GM21717 (cell line): ENCODE data around the gene CAPS.

Experiments used
- ATAC-seq: cut with Tn5 transposase; IDR thresholded peaks from one replicate; pipeline ENCODE4 v1.9.1; 2021; ENCODE audit warnings: mild to moderate bottlenecking, moderate library complexity; ENCODE audit not compliant: unreplicated experiment

CAPS gene

DNA sequence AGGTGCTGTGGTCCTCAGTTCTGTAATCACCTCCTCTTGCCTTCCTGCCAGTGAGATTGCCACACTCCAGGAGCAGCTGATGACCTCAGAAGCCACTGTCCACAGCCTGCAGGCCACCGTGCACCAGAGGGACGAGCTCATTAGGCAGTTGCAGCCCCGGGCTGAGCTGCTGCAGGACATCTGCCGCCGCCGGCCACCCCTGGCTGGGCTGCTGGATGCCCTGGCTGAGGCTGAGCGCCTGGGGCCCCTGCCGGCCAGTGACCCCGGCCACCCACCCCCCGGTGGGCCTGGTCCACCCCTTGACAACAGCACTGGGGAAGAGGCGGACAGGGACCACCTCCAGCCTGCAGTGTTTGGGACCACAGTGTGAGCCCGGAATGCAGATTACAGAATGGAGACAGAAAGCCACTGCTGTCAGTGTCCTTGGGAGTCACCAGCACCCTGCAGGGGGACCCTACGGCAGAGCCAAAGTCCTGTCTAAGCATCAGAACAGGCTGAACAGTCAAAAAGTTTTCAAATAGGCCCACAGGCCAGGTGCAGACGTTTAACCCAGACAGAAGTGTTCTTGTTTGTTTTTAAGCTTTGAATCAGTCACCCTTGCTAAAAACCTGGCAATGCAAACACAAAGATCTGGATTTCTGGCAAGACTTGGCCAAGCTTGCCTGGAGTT, 5.1 kb upstream of the CAPS start:
- ATAC-seq: no peak

DNA sequence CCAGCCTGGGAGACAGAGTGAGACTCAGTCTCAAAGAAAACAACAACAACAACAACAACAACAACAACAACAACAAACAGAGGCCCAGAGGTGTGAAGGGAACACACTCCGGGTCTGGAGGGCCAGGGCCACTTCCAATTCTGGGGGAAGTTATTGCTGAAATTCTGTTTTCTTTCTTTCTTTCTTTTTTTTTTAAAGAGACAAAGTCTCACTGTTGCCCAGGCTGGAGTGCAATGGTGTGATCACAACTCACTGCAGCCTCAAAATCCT, 3.5 kb upstream of the CAPS start:
- ATAC-seq: no peak

DNA sequence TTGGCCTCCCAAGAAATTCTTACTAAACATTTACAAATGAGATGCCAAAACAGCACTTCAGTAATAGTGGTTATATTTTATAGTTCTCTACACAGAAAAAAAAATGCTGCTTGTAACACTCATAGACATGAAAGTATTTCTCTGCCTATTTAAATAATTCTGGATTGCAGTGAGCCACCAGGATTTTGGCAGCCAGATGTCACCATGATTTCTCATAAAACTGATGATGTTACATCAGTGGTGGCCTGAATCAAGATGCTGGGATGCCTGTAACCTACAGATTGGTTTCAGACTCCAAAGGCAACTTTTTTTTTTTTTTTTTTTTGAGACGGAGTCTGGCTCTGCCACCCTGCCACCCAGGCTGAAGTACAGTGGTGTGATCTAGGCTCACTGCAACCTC, 2.7 kb upstream of the CAPS start:
- ATAC-seq: no peak

DNA sequence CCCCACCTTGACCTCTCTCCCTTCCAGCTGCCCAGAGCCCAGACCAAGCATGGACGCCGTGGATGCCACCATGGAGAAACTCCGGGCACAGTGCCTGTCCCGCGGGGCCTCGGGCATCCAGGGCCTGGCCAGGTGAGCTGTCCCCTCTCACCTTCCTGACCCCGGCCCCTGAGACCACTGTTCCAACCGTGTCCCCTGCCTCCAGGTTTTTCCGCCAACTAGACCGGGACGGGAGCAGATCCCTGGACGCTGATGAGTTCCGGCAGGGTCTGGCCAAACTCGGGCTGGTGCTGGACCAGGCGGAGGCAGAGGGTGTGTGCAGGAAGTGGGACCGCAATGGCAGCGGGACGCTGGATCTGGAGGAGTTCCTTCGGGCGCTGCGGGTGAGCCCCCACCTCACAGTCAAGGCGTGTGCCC, 312 bp downstream of the CAPS start:
- ATAC-seq: no peak

DNA sequence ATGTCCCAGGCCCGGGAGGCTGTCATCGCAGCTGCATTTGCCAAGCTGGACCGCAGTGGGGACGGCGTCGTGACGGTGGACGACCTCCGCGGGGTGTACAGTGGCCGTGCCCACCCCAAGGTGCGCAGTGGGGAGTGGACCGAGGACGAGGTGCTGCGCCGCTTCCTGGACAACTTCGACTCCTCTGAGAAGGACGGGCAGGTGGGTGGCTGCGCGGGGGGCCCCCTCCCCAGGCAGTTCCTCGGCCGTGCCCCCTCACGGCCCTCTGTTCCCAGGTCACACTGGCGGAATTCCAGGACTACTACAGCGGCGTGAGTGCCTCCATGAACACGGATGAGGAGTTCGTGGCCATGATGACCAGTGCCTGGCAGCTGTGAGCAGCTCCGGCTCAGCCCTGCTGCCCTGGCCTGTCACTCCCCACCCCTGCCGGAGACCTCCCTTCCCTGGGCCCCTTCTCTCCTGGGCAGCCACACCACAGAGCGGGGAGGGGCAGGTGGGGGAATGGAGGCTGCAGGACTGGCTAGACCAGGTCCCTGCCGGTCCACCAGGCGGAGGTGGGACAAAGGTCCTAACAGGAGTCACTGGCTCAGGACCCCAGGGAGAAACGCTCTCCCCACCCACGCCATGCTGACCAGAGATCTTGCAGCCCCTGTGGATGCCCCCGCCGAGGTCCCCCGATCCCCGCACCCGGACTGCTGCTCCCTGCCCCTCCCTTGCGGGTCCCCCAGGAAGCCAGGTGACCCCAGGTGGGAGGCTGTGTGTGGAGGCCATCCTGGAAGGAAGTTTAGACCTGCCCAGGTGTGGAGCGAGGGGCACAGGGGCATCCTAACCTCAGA, 1.1 kb downstream of the CAPS start:
- ATAC-seq: no peak

DNA sequence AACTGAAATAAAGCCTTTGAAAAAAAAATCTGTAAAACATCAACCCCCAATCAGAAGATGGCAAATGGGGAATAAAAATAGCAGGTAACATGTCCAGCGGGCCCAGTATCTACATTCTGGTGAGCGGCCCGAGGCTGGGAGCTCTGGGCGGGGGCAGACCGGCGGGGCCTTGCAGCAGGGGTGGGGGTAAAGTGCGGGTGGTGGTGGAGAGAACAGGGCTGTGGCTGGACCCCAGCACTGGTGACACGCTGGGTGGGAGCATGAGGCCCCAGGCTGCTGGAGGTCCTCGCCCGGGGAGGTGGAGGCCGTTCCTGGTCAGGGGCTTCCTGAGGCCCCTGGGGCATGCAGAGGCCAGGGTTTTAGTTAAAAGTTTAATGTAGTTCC, 1.7 kb downstream of the CAPS start:
- no peak for ATAC-seq

DNA sequence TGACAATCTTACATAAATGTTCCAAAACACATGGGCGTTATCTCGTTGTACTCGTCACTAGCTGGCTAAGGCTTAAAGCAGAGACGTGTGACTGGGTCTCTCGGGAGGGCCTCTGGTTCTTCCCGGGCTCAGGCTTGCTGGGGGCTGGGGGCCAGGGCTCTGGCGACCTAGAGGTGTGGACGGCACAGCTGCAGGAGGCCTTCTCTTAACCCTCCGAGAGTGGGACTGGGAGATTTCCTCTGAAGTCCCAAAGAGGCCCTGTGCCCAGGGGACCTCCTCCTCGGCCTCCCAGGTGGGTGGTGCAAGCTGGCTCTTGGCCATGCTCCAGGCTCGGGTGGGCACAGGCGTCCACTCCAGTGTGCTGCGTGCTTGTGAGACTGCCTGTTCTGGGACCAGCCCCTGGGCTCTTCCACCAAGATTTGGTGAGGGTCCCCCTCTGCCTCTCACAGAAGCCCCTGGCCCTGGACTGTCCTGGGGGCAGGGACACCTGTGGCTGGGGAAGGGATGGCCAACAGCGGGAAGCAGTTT, 2.2 kb downstream of the CAPS start:
- no peak for ATAC-seq

DNA sequence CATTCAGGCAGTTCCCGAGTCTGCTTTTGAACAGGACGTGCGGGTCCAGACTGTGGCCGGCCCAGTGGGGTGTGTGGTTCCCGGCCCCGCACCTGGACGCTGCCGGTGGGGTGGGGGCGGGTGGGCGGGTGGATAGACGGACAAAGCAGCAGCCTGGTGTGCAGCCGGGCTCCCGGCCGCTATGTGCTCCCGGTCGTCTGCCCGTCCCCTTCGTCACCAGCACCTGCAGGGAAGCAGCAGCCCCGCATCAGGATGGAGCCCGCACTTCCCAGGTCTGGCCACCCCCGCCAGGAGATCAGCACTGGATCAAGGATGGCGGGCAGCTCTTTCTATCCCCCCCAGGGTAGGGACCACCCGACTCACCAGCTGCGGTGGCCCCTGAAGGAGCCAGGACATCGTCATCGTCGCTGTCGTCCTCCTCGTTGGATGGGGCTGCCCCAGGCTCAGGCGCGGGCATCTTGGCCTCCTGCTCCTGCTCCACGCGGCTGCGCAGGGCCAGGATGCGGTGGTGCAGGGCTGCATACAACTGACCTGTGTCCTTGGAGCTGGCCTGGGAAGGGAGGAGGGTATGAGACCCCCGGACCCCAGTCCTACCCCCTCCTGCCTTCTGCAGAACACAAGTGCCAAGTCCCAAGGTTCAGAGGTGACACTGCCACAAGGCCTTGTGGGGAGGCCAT, 3.5 kb downstream of the CAPS start:
- no peak for ATAC-seq

DNA sequence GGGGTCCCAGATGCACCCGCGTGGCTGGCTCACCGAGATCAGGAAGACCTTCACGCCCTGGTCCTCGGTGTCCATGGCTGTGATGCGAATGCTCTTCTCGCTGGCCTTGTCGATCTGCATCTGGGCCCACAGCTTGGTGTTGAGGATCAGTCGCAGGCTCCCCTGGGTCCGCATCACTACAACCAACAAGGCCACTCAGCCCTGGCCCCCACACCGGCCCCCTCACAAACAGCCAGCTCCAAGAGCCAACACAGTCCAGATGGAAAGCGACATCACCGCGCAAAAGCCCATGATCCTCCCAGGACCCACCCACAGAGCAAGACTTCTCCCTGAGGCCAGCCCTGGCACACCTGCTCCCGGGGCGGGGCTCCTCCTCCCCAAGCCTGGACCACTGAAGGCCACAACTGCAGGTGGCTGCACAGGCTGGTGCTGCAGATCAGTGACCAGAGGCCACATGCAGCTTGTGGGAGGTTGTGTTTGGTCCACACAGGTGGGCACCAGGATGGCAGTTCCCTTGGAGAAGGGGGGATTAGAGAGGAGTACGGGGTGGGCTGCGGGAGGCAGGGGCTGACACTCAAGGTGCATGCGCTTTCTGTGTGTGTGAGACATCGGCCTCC, 4.5 kb downstream of the CAPS start:
- no peak for ATAC-seq

DNA sequence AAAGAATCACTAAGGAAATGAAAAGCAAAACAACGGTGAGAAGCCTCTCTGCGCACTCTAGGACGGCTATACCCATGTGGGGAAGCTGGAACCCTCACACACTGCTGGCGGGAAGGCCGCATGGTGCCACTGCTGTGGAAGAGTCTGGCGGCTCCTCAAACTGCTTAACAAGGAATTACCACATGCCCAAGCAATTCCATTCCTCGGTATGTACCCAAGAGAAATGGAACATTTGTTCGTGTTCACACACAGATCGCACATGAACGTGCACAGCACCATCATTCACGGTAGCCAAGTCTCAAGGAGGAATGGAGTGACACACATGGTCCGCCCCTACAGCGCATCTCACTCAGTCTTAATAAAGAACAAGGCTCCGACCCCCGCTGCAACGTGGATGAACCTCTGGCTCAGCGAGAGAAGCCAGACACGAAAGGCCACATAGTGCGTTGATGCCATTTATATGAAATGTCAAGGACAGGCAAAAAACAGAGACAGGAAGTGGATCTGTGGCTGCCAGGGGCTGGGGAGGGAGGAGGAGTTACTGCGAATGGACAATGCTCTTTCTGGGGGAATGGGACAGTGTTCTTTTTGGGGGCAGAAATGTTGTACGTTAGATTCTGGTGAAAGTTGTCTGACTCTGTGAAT, 7.6 kb downstream of the CAPS start:
- ATAC-seq: no peak

DNA sequence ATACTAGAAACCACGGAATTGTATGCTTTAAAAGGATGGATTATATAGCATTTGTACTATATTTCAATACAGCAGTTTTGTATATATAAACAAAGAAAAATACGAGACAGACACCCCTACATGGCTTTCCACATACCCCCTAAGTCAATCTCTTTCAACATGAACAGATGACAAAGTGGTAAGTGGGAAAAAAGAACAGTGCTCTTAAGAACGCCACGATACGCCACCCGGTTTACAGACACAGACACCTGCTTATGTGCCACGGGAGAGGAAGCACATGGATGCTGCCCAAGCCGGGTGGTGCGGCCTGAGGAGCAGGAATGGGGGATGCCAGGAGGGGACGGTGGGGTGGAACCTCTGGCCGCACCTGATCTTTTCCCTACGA, 8.1 kb downstream of the CAPS start:
- ATAC-seq: no peak

DNA sequence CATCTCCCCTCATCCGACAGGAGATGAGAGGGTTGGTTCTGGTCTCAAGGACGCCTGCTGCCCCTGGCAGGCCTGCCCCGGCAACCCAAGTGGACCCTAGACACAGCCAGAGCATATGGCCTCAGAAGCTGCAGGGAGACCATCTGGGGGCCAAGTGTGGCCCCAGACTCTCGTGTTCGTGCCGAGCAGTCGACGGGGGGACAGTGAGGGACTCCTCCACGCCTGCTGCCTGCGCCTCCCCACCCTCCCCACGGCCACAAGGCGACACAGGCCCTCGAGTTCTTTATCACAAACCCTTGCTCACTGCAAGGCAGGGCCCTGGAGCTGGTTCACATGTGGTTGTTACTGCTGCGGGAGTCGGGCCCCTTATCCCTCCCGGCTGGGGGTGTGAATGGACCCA, 9.3 kb downstream of the CAPS start:
- ATAC-seq: no peak

DNA sequence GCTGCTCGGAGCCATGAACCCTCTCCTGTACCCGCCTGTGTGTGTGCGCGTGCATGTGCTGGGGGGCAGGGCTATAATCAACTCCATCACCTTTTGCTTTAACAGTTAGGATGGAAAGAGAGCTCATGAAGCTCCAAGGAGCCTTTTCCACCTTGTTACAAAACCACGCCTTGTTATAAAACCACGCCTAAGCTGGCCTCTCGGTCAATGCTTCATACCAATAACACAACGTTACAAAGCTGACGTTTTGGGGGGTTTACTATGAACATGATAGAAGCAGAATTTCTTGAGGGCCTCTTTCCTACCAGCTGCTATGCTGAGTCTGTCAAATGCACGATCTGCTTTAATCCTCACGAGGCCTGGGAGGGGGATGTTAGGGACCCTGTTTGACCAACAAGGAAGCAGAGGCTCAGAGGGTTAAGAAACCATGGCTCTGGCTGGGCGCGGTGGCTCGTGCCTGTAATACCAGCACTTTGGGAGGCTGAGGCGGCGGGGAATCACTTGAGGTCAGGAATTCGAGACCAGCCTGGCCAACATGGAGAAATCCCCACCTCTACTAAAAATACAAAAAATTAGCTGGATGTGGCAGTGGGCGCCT, 11.9 kb downstream of the CAPS start:
- ATAC-seq: no peak

DNA sequence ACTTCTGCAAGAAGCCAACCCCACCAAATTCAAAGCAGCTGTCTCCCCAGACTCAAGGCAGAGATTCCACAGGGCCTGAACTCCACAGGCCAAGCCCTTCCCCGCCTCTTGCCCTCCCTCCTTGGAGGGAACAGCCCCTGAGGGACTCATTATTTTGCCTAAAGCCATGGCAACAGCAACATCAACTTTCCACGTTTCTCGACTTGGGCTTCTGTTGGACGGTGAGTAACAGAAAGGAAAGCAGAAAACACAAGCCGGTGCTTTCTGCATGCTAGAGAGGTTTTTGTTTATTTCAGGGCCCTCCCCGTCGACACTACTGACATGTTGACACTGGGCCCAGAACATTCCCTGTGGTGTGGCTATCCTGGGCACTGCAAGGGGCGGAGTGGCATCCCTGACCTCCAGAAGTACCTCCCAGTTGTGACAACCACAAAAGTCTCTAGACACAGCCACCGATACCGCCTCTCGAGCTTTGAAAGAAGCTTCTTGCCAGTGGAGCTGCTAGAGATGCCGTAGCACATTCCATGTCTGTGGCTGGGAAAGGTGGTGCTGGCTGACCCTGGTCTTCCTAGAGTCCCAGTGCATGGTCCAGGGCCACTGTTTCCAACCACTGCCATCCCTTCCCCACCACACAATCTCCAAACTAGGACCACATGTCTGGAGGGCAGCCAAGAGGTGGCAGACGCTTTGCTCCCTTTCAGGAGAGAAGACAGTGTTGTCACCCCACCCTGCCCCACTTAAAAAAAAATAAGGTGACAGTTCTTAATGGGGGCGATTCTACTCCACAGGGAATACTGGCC, 12.8 kb downstream of the CAPS start:
- ATAC-seq: no peak

DNA sequence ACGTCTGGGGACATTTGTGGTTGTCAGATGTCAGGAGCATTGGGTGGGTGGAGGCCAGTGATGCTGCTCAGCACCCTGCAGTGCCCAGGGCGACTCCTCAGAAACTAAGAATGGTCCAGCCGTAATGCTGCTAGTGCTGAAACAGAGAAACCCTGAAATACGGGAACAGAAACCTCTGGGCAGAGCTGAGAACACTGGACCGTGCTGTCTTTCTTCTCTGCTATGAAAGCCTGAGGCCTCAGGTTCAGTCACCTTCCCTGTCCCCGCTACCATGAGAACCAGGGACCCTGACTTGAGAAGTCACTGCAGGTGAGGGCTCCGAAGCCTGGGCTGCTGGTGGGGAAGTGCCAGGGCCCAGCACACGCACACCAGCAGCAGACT, 13.4 kb downstream of the CAPS start:
- no peak for ATAC-seq

DNA sequence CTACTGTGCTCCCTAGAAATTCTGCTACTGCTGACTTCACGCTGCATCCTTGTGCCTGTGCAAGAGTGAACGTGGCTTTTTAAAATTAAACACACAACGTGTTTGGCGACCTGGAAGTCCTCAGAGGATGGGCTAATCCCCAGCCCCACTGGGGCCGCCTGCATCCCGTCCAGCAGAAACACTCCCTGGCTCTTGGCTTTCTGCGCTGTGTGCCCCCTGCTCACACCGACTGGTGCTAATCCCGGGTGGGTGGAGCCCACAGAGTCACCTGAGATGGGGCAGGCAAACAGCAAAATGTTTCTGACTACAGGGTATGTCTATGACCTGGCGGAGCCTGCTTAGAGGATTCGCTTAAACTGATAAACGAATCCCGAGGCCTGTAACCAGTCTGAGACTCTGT, 15.1 kb downstream of the CAPS start:
- no peak for ATAC-seq

DNA sequence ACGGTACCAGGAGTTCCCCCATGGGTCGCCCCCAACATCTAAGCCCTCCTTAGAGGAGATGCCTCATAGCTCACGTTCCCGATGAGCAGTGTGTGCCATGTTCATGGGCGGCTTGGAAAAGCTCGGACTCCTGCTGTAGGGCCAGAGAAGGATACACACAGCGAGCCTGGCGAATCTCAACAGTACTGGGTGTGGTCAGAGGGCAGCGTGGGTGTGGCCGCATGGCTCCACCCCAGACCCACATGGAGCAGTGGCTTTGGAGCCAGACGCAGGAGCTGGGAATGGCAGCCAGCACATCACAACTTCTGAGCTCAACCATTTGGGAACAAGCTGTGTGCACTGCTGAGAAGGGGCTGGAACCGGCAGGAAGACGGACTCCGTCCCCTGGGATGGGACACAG, 15.6 kb downstream of the CAPS start:
- ATAC-seq: no peak

DNA sequence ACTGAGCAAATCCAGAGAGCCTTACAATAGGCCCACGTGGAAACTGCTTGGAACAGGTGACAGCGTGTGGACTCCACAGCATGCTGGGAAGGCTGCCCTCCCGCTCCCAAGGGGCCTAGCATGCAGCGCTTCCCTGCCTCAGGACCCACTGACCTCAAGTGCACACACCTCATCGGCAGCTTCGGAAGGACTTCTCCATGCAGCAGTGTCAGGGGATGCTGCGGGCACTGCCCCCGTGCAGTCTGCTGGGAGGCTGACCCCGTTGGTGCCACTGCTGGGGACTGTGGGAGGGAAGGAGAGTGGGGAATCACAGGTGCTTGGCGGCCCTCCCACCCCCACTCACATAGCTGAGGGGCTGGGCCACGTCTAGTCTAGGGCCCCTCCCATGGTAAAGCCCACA, 17.2 kb downstream of the CAPS start:
- no peak for ATAC-seq

DNA sequence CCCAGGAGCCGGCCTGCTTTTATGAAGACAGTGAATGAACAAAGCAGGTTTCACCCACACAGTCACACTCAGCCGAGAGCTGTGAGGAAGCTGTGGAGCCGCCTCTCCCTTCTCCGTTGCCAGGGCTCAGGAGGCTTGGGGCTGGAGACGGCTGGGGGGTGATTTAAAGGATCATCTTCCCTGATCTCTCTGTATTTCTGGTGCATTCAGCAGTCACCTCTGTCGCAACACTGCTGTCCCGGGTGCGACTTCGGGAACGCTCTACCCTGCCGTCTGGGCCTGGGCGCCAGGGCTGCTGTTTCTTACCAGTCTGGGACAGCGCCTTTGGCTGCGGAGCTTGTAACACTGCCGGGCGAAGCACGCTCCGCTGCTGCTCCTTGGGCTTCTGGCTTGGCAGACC, 18.1 kb downstream of the CAPS start:
- ATAC-seq: no peak

DNA sequence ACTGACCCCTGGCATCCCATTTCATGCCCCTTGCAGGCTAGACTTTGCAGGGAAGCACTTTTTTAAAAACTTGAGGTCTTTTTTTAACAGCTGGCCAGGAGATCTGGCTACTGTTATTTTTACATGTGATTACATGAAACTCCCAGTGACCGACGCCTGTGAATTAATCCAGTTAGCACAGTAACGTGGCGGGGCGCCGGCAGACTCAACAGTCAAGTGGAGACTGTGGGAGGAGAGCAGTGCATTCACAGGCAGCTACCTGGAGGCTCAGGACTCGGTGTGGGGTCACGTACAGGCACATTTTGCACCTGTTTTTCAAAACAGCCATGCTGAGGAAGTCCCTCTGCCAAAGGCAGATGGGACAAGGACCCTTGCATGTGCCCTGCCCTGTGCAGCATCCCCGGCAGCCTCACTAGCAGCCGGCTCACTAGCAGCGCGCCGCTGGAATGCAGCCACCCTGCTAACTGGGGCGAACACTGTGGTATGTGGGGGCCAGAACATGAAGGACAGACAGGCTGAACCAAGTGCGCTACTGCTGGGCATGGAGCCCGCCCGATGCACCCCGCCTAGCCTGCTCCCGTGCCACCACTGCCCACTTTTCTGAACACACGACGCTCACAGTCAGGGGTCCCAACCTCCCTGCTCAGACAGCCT, 18.7 kb downstream of the CAPS start:
- ATAC-seq: no peak
